ENCODE data around the gene CTDP1.

Gene CTDP1

GRCh38 chr18:79799619-79800370 is 120.2 kb downstream of the CTDP1 start:
- no peak for DNase-seq

DNA sequence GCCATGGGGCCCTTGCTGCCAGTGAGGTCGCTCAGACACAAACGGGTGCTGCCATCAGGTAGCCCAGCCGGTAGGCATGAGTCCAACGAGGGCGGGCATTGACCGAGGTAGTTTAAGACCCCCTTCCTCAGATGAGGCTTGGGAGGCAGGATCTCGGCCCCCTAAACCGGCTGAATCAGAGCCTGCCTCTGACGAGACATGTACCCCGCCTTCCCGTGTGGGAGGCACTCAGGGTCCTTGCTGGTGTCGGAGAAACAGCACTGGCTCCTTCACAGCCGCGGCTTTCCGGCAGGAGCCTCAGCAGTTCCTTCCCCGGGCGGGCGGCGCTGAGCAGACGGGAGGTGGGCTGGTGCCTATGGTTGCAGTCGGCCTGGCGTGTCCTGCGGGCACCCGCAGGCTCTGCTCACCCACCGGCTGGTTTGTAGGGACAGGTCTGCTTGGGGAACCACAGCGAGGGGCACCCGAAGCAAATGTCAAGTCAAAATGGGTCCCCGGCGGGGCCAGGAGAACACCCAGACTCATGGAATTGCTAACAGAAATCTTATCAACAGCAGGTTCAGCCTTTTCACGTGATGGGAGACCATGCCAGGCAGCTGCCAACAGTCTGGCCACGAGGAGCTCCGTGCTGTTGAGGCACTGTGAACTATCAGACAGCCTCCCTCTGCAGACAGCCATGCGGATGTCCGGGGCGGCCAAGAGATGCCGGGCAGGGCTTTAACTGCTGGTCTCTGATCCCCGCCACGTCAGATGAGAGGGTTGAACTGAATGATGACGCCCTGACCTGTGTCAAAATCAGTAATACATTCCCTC is 121.0 kb downstream of the CTDP1 start:
- DNase-seq: no peak

DNA sequence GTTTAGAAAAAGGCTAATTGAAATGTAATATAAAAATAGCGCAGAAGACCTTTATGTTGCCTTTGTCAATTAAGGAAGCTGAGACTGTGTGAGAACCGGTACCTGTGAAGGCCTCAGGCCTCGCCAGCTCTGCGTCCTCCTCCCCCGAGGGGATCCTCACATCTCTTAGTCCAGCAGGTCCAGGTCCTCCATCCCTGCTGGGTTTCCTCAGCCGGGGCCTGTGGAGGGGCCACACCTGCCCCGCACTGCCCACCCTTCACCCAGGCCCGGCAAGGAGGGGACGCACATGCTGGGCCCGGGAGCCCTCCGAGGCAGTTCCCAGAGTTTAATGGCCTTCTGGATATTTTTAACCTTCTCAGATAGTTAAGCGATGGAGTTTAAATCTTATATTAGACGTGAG is 121.6 kb downstream of the CTDP1 start:
- DNase-seq: no peak

GRCh38 chr18:79801641-79802040 is 122.0 kb downstream of the CTDP1 start:
- no peak for DNase-seq

- DNase-seq: no peak
Observed at GRCh38 chr18:79802298-79802697, 122.7 kb downstream of the CTDP1 start.

GRCh38 chr18:79803611-79804051 is 124.0 kb downstream of the CTDP1 start:
- DNase-seq: no peak
